GM19035 (cell line): ENCODE measurements around the gene CCBE1.
"Not testable (repeated sequence)": the region's sequence is repeated elsewhere in the genome, so short reads cannot be mapped to it uniquely, and the experiment has no call there.

Experiments
- ATAC-seq: cut with Tn5 transposase; IDR thresholded peaks from one replicate; pipeline ENCODE4 v1.9.1; 2021; ENCODE audit not compliant: unreplicated experiment

CCBE1 gene

GRCh38 chr18:59657012-59657411 is 40.2 kb downstream of the CCBE1 start:
- ATAC-seq, result no peak

- no peak for ATAC-seq
Measured at GRCh38 chr18:59656373-59656887, 40.8 kb downstream of the CCBE1 start.

DNA sequence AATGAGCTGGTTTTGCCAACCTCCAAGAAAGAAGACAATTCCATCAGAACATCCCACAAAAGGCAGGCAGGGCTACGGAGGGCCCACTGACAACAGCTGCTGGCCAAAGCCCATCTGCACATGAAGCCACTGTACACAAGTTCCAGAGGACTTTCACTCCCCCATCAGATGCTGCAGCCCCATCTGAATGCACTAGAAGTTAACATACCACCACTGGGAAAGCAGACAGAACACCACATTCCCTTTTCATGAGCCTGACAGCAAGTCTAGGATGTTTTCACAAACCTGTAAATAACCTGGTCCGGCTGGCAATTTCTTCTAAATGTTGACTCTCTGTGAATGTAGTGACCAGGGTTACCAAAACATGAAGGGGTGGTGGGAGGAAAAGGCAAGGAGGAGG is 41.5 kb downstream of the CCBE1 start:
- ATAC-seq, result no peak

DNA sequence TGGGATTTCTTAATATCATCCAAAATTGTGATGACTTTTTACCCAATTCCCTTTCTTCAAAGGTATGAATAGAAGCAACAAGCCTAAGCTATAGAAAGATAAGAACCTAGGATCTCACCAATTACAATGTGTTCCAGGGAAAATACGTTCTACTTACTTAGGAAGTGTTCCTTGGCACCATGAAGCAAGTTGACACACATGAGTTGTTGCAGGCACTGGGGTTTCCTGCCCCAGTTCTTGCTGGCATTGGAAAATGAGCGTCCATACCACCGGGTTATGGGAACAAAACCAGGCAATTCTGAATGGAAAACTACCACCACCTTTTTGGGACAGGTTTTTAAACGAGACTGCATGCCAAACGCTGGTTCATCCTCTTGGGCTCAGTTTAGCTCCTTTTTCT is 46.2 kb downstream of the CCBE1 start:
- ATAC-seq, result no peak

GRCh38 chr18:59650266-59650820 is 46.9 kb downstream of the CCBE1 start:
- no peak for ATAC-seq

DNA sequence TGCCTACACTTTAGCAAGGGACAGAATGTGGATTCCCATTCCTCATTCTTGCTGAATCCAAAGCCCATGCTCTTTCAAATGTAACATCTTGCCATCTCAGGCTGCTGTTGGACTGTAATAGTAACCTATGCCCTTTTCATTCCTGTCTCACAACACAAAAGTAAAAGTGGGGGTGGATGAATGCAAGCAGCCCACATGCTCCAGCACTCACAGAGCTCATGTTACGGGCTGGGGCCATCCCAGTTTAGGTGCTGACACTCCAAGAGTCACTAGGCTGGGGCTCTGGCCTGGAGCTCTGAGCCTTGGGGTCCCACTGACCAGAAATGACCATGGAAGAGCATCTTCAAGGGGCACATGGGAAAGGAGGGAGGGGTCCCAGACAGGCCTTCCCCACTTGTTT is 47.6 kb downstream of the CCBE1 start:
- no peak for ATAC-seq

DNA sequence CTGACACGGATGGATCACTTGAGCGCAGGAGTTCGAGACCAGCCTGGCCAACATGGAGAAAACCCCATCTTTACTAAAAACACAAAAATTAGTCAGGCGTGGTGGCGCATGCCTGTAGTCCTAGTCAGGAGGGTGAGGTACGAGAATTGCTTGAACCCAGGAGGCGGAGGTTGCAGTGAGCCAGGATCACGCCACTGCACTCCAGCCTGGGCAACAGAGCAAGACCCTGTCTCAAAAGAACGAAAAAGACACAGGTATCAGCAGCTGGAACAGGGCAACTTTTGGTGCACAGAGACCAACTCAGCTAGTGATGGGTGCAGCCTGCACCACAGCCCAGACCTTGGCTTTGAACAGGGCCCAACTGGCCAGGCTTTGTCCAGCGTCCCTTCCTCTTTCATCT is 48.8 kb downstream of the CCBE1 start:
- ATAC-seq, result not testable (repeated sequence)

DNA sequence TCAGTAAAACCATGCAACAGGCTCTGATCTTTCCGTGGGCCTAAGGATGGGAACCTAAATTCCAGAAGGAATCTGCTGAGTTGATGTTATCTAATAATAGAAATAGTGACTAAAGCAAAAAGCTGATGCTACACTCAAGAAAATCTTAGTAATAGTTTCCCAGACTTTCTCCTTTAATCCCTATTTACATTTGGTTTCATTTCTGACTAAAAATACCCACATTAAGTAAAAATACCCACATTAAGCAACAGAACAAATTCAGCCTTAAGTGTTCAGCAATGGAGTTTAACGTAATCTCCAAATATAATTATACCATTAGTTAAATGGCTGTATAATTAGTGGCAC is 50.3 kb downstream of the CCBE1 start:
- no peak for ATAC-seq

GRCh38 chr18:59646228-59646962 is 50.8 kb downstream of the CCBE1 start:
- ATAC-seq, result no peak

GRCh38 chr18:59643740-59644139 is 53.5 kb downstream of the CCBE1 start:
- ATAC-seq, result no peak

DNA sequence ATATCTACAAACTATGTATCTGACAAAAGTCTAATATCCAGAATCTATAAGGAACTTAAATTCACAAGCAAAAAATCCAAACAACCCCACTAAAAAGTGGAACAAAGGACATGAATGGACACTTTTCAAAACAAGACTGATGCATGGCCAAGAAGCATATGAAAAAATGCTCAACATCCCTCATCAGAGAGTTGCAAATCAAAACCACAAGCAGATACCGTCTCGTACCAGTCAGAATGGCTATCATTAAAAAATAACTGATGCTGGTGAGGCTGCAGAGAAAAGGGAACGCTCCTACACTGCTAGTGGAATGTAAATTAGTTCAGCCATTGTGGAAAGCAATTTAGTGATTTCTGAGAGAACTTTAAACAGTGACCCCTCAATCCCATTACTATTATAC is 56.5 kb downstream of the CCBE1 start:
- ATAC-seq, result no peak

- ATAC-seq, result no peak
Measured at GRCh38 chr18:59639821-59640220, 57.4 kb downstream of the CCBE1 start.

- ATAC-seq, result no peak
Measured at GRCh38 chr18:59639136-59639535, 58.1 kb downstream of the CCBE1 start.

- no peak for ATAC-seq
Measured at GRCh38 chr18:59633961-59634485, 63.2 kb downstream of the CCBE1 start.

DNA sequence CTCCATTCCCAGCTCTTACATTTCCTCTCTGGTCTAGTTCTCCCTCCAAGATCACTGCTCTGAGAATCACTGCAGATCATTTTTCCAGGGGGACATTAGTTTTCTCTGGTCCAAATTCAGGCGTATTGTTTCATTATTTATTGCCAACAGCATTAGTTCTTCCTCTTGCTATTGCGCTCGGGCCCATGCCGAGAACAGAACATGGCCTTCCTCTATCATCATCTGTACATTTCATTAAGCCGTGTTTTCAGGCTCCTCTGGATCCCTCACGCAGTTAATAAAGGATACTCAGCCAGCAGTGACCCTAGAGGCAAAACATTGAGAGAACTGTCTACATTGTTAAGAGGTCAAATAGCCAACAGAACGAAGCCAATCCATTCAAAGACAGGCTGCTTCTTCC is 63.9 kb downstream of the CCBE1 start:
- ATAC-seq, result no peak

GRCh38 chr18:59631583-59632181 is 65.5 kb downstream of the CCBE1 start:
- no peak for ATAC-seq

DNA sequence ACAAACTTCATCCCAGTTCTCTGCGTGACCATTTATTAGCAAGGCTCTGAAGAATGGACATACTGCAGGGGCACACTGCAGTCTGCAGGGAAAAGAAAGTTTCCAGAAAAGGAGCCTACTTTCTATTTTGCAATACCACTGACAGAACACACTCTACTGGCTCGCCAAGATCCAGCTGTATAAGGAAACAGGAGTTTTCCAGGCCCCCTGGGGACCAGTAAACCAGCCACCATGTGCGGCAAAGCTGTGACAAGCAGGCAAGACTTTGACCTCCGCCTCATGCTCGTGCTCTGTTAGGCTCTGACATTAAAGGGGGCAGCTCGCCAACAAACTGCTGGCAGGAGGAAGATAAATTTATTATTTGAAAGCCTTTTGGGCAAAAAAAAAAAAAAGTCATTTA is 67.3 kb downstream of the CCBE1 start:
- no peak for ATAC-seq

DNA sequence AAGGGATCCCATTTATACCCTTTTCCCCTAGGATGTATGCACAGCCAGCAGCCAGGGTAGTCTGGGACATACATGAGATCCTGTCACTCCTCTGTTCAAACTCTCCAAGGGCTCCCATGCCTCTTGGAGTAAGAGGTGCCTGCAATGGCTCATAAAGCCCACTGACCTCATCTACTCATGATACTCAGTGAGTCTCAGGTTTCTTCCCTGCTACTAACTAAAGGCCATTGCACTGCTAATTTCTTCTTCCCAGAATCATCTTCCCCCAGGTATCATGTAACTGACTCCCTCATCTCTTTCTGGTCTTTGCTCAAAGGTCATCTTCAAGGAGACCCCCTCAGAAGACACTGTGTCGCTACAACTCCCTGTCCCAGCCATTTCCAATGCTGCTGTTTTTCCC is 68.2 kb downstream of the CCBE1 start:
- no peak for ATAC-seq

GRCh38 chr18:59627414-59627813 is 69.8 kb downstream of the CCBE1 start:
- no peak for ATAC-seq

GRCh38 chr18:59624369-59624765 is 72.9 kb downstream of the CCBE1 start:
- ATAC-seq, result no peak

GRCh38 chr18:59623456-59624368 is 73.5 kb downstream of the CCBE1 start:
- no peak for ATAC-seq
